Measurements from ENCODE around the gene ASXL1. TPM values are rescaled to one million over a fixed set of nuclear protein-coding genes. Genes with fewer than 3 reads are reported as not detected.

ASXL1 gene
- polyA plus RNA-seq, 1 of the 3 experiments (the other 2 are of a cell fraction): 36.6 TPM

DNA sequence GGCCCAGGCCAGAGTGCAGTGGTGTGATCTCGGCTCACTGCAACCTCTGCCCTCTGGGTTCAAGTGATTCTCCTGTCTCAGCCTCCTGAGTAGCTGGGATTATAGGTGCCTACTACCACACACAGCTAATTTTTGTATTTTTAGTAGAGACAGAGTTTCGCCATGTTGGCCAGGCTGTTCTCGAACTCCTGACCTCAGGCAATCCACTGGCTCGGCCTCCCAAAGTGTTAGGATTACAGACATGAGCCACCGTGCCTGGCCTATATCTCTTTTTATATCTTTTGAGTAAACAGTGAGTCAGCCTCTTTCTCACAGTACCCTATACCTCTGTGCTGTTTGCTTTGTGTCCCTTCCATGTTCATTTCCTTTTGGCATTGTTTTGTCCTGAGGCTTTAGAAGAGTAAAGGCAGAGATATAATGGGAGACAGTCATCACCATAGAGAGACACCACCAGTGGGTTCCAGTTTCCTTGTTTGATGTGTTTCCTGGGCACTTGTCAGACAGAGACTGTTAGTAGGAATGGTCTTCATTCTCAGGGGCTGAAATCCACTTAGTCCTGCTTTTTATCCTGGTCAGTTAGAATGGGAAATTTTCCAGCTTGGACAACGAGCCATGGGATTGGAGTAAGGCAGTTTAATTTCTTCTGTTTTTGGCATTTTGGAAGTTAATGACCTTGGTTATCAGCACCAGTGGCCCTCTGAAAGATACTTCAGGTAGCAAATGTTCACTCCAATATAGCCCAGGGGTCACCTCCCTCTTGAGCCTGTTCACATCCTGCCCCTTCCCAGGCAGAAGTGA, 32.2 kb upstream of the ASXL1 start (continued):
- TF ChIP-seq, protein P1, sequence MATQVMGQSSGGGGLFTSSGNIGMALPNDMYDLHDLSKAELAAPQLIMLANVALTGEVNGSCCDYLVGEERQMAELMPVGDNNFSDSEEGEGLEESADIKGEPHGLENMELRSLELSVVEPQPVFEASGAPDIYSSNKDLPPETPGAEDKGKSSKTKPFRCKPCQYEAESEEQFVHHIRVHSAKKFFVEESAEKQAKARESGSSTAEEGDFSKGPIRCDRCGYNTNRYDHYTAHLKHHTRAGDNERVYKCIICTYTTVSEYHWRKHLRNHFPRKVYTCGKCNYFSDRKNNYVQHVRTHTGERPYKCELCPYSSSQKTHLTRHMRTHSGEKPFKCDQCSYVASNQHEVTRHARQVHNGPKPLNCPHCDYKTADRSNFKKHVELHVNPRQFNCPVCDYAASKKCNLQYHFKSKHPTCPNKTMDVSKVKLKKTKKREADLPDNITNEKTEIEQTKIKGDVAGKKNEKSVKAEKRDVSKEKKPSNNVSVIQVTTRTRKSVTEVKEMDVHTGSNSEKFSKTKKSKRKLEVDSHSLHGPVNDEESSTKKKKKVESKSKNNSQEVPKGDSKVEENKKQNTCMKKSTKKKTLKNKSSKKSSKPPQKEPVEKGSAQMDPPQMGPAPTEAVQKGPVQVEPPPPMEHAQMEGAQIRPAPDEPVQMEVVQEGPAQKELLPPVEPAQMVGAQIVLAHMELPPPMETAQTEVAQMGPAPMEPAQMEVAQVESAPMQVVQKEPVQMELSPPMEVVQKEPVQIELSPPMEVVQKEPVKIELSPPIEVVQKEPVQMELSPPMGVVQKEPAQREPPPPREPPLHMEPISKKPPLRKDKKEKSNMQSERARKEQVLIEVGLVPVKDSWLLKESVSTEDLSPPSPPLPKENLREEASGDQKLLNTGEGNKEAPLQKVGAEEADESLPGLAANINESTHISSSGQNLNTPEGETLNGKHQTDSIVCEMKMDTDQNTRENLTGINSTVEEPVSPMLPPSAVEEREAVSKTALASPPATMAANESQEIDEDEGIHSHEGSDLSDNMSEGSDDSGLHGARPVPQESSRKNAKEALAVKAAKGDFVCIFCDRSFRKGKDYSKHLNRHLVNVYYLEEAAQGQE (IDR thresholded peaks at IDR 0.05; ENCODE audit: low read depth, low read length): no peak
- TF ChIP-seq FOXM1 (IDR thresholded peaks at IDR 0.05; ENCODE audit: low read depth): no peak
- TF ChIP-seq TAF1 (IDR thresholded peaks at IDR 0.05; ENCODE audit: borderline replicate concordance, low read depth, low read length): no peak
- TF ChIP-seq TEAD4 (IDR thresholded peaks at IDR 0.05; ENCODE audit: borderline replicate concordance, insufficient read depth): no peak
- TF ChIP-seq CHD2 (IDR thresholded peaks at IDR 0.05; ENCODE audit: low read length, partially characterized antibody): no peak
- no peak for TF ChIP-seq SMC3 (IDR thresholded peaks at IDR 0.05; ENCODE audit: low read depth, low read length)
- TF ChIP-seq, protein P2, sequence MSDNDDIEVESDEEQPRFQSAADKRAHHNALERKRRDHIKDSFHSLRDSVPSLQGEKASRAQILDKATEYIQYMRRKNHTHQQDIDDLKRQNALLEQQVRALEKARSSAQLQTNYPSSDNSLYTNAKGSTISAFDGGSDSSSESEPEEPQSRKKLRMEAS (IDR thresholded peaks at IDR 0.05; ENCODE audit: low read depth): no peak
- no peak for TF ChIP-seq GATA2 (CRISPR knock-in tag; IDR thresholded peaks at IDR 0.05)
- TF ChIP-seq GABPA (IDR thresholded peaks at IDR 0.05; ENCODE audit: low read depth): no peak

DNA sequence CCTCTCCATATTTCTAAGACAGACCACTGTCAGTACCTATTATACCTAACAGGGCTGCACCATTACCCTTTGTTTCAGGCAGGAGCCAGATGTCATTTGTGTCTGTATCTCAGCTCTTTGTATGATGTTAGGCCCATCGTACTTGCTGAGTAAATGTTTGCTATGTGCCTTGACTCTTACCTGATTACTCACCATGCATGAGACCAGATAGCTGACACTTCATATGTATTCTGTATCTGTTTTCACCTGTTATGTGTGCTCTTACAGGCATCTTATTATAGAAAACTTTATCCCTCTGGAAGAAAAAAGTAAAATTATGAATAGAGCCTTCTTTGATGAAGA, 31.7 kb upstream of the ASXL1 start:
- CTCF ChIA-PET: no interaction called here
- no peaks in the 10 kb centered on the region for H3K9me2 ChIP-seq
- peaks cover 15 to 25% of the 10 kb centered on the region in 2 experiments for H3K36me3 ChIP-seq (replicated peaks in 1 of 2; ENCODE audit: control insufficient read depth in 1 of 2, insufficient read depth in 2 of 2, low read length in 1 of 2)
- H4K20me1 ChIP-seq (ENCODE audit: insufficient read depth): peaks cover 9% of the 10 kb centered on the region; the same call in 1 of the 2 replicates
- H2AFZ ChIP-seq (ENCODE audit: low read depth): no peak overlapping the region
- H3K27me3 ChIP-seq (ENCODE audit: insufficient read depth): no peaks in the 10 kb centered on the region
- H3K27ac ChIP-seq (ENCODE audit: low read depth in 2 of 2, low read length in 1 of 2): peak overlapping the region in 1 of 2 experiments; percentile 87; a peak in 3 of 4 replicates
- no peak for DNase-seq
- 44% methylated on average over 1 of the region's 1 CpG for WGBS (ENCODE audit: low lambda C conversion rate)
- H3F3A ChIP-seq (replicated peaks; ENCODE audit: insufficient read depth): peaks cover 37% of the 10 kb centered on the region
- peak overlapping the region; percentile 29; the same call in 1 of the 2 replicates for H3K4me2 ChIP-seq
- no peaks in the 10 kb centered on the region for H3K79me2 ChIP-seq (ENCODE audit: insufficient read depth)
- TF ChIP-seq GATA2 (CRISPR knock-in tag; IDR thresholded peaks at IDR 0.05) (no peak), JUND (IDR thresholded peaks at IDR 0.05) (no peak), CHD2 (IDR thresholded peaks at IDR 0.05; ENCODE audit: low read length, partially characterized antibody) (no peak), USF2 (IDR thresholded peaks at IDR 0.05; ENCODE audit: borderline replicate concordance, low read depth, low read length) (no peak), FOXJ3 (CRISPR knock-in tag; IDR thresholded peaks at IDR 0.05) (no peak), GABPA (IDR thresholded peaks at IDR 0.05; ENCODE audit: low read depth) (no peak), ELF1 (IDR thresholded peaks at IDR 0.05) (no peak), POLR2AphosphoS5 (IDR thresholded peaks at IDR 0.05; ENCODE audit: low read depth, low read length) (no peak), CTCF (IDR thresholded peaks at IDR 0.05) (no peak), NFIC (IDR thresholded peaks at IDR 0.05; ENCODE audit: borderline replicate concordance) (no peak), SIN3A (IDR thresholded peaks at IDR 0.05; ENCODE audit: borderline replicate concordance, low read depth, low read length) (no peak), RAD21 (IDR thresholded peaks at IDR 0.05; ENCODE audit: low read length) (no peak), RXRA (IDR thresholded peaks at IDR 0.05; ENCODE audit: borderline replicate concordance, low read depth) (no peak)
- TF ChIP-seq, protein P1 (IDR thresholded peaks at IDR 0.05; ENCODE audit: low read depth, low read length): no peak
- H3K4me3 ChIP-seq (ENCODE audit: low read depth in 2 of 2, low read length in 1 of 2): no peak overlapping the region
- H3K9me3 ChIP-seq: no peaks in the 10 kb centered on the region
- H3K9ac ChIP-seq: peak overlapping the region; percentile 4; the same call in 1 of the 2 replicates
- H3K4me1 ChIP-seq (ENCODE audit: control insufficient read depth in 1 of 2, insufficient read depth in 2 of 2, low read depth in 1 of 2, low read length in 1 of 2): peaks cover 0 to 16% of the 10 kb centered on the region in 2 experiments; a peak in 1 of 4 replicates
- POLR2A ChIA-PET: no interaction called here
